Fibroblast of lung (primary cell): Measurements from ENCODE around the gene NFE2L3.

Experiments used
- EZH2 ChIP-seq: IDR thresholded peaks from 2 replicates; pipeline ENCODE4 v1.5.1; 2012; ENCODE audit warnings: low read length, control low read depth, mild to moderate bottlenecking; ENCODE audit errors: missing control alignments
- TF ChIP-seq, protein P1 (sequence below), 2 donors: IDR thresholded peaks in 1 of 2; conservative IDR thresholded peaks in 1 of 2; 1 replicate in 1 of 2; 2 replicates in 1 of 2; pipeline ENCODE4 v1.5.1; 2011 to 2012; ENCODE audit warnings: low read length in 2 of 2, control low read depth in 1 of 2, inconsistent platforms in 1 of 2, low read depth in 1 of 2, mild to moderate bottlenecking in 1 of 2

DNA sequence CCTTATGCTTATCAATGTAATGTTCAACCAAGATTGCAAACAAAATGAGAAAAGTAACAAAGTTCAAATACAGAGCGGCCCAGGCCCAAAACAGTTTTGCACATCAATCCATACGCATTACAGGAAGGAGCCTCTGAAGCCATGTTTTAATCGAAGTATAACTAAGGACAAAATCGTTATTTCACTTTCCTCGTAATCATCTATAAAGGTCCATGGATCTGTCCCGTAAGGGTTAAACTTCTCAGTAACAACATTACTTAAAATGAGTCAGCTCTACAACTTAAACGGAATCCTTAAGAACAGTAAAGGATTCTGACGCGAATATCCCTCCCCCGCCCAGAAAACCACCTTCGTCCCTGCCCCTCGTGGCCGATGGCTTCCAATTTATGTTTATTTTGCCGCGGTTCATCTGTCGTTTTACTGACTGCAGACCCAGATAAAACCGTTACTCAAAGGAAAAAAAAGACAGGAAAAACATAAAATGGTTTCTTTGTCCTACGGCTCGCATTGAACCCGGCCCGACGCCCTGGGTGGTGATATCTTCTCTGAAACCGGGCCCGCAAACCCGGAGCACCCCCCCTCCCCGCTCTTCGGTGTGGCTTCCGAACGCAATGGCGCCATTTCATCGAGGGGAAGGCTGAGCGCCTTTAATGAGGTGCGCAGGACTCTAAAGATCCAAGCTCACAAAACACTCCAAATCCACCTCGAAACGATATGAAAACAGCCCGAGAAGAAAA, 47.5 kb downstream of the NFE2L3 start:
- TF ChIP-seq, protein P1, sequence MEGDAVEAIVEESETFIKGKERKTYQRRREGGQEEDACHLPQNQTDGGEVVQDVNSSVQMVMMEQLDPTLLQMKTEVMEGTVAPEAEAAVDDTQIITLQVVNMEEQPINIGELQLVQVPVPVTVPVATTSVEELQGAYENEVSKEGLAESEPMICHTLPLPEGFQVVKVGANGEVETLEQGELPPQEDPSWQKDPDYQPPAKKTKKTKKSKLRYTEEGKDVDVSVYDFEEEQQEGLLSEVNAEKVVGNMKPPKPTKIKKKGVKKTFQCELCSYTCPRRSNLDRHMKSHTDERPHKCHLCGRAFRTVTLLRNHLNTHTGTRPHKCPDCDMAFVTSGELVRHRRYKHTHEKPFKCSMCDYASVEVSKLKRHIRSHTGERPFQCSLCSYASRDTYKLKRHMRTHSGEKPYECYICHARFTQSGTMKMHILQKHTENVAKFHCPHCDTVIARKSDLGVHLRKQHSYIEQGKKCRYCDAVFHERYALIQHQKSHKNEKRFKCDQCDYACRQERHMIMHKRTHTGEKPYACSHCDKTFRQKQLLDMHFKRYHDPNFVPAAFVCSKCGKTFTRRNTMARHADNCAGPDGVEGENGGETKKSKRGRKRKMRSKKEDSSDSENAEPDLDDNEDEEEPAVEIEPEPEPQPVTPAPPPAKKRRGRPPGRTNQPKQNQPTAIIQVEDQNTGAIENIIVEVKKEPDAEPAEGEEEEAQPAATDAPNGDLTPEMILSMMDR (conservative IDR thresholded peaks at IDR 0.05 in 1 of 2, IDR thresholded peaks at IDR 0.05 in 1 of 2; ENCODE audit: low read depth in 1 of 2, low read length in 2 of 2): no peak
- TF ChIP-seq EZH2: no peak
